GM10847 (cell line): ENCODE results near the gene MYO18B.

Experiments
- POLR2A ChIP-seq: IDR thresholded peaks from 2 replicates; pipeline ENCODE4 v1.6.1; 2011; ENCODE audit not compliant: insufficient read length; ENCODE audit errors: extremely low read depth

Gene MYO18B

DNA sequence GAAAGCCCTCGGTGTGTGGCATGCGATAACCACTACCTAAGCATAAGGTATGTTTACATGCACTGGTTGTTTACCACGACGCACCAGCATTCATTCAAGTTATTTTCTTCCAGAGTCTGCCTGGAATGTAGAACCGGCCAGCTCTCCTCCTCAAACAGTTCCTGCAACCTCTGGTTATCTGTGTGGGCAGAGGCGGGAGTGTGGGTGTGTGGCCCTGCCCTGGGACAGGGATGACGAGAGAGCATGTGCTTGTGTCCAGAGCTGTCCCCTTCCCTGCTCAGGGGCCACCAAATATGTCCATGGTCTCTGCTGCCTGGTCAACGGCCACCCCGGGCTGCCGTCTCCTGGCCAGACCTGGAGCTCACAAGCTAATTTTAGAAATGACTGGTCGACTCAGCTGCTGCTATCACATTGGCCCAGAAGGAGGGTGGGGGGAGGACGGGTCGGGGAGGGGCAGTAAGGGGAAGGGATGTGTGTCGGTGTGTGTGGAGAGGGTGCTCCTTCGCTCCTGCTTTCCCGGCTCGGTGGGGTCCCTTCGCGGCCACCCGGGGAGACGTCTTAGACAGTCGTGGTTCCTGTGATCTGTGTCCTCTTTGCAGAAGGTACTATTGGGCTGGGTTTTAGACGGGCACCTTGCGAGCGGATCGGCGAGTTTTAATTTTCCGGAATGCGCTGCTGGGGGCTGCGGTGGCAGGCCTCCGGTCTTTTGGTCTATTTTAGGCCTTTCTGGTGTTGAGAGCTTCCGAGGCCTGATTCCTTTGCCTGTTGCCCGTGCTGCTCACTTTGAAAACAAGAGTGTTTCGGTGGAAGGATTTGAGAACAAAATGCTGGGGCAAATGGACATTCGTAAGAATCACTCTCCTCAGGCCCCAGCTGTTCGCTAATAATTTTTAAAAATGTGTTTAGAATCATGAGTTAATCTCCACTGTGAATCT is at the start of gene MYO18B:
MYO18B (plus strand) TSS at position 497 of the 935 bp plus-strand sequence. CDS start 18,905 bp downstream, outside the sequence.
- TF ChIP-seq POLR2A, result no peak

DNA sequence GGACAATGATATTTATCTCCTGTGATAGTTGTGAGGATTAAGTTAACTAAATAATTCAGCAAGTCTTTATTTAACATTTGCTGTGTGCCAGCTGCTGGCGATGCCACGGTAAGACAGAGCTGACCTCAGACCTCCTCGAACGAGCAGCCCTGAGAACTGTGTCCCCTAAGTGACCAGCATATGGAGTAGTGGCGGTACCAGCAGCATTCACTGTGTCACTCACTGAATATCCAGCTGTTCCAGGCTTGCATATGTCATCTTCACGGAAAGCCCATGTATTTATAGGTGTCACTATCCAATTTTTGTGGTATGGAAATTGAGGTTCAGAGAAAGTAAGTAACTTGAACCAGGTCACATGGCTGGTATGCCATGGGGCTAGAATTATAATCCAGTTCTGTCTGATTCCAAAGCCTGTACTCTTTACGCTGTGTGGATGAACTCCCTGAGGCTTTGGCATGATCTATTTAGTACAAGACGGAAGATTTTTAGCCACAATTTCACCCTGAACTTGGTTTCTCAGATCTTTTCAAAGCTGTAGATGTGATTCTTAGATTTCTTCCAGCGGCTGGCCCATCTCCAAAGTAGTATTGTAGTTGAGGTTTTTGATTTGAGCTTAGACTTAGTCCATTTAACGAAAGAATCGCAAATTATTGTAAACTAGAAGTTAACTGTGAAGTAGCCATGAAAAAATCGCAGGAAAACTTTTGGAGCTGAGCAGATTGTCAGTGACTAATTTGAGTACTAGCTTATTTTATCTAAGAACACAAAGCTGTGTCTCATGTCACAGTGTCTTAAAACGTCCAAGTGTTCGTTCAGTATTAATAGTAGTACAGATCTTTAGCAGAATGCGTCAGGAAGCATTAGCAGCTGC is 49.4 kb upstream of the MYO18B start:
- TF ChIP-seq POLR2A, result no peak

GRCh38 chr22:25693268-25693565 is 48.8 kb upstream of the MYO18B start:
- TF ChIP-seq POLR2A, result no peak

- TF ChIP-seq POLR2A, result no peak
These were observed 47.6 kb upstream of the MYO18B start for GRCh38 chr22:25694196-25694907.

- no peak for TF ChIP-seq POLR2A
These were observed 46.8 kb upstream of the MYO18B start for GRCh38 chr22:25695146-25695545.

GRCh38 chr22:25696763-25697162 is 45.2 kb upstream of the MYO18B start:
- TF ChIP-seq POLR2A, result no peak

DNA sequence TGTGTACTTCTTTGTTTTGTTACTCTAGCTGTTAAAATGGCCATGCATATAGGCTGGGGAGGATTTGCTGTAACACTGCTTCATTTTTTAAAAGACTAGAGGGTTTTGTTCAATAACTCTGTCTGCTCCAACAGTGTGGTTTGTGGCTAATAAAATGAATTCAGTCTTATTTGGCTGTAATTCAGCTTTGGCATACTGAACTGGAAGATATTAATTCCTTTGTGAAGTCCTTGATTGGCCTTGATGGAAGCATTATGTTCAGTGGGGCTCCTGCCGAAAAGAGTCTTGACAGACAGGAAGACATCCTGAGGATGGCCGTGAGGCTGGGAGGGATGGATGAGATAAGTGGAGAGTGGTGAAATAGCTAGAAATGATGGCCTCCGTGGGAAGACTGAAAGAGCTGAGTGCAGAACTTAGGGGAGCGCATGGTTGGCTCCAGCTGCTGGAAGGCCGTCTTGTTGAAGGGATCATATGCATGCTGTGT is 44.8 kb upstream of the MYO18B start:
- no peak for TF ChIP-seq POLR2A

DNA sequence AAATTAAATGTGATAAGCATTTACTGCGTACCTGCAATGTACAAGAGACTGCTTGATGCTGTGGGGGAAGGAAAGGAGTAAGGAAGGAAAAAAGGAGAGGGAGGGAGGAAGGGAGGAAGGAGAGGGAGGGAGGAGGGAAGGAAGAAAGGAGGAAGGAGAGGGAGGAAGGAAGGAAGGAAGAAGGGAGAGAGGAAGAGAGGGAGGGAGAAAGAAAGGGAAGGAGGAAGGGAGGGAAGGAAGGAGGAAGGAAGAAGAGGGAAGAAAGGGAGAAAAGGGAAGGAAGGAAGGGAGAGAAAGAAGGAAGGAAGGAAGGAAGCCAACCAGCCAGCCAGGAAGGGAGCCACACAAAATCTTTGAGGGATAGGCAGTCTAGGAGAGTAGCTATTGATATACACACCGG is 44.0 kb upstream of the MYO18B start:
- TF ChIP-seq POLR2A, result no peak

- TF ChIP-seq POLR2A, result no peak
These were observed 43.5 kb upstream of the MYO18B start for GRCh38 chr22:25698461-25698860.

DNA sequence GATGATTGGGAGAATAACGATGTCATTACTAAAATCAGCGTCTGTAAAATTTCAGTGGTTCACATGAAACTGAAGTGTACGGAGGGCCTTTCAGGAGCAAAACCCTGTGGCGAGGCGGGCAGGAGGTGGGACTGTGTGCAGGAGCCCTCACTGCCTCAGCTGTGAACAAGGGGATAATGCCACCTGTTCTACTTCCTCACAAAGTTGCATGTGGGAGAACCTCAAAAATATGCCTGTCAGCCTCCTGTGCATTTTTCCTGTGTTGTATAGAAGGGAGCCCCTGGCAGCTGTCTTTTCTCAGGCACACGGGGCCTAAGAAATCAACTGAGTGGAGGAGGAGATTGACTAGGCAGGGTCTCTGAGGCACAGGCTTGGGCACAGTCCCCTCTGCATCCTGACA is 43.0 kb upstream of the MYO18B start:
- no peak for TF ChIP-seq POLR2A

DNA sequence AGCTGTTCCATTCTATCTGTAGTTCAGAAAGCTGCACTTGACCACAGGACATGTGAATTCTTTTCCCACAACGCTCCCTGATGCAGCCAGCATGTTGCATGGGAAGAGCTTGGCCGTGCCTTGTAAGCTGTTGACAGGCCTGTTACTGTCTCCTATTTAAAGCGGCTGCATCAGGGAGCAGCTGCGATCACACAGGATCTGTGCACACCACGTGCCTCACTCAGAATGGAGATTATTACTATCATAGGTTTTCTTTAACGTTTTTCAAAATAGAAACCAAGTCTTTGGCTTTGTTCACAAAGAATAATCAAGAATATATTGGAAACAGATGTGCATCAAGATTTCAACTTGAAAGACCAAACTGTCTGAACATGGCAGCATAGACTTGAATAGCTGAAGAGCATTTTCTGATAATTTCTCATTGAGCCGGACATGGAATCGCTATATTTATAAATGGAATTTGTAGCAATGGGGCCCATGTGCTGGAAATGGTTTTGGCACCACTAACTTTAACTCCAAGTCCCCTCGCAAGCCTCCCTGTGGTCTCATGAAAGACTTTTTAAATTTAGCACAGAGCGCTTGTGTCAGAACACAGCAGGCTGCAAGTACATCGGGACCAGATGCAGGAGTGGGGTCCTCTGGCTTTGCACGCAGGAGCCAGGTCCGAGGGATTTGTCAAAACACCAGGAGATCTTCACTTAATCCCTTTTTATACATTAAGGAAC is 40.8 kb upstream of the MYO18B start:
- TF ChIP-seq POLR2A, result no peak

DNA sequence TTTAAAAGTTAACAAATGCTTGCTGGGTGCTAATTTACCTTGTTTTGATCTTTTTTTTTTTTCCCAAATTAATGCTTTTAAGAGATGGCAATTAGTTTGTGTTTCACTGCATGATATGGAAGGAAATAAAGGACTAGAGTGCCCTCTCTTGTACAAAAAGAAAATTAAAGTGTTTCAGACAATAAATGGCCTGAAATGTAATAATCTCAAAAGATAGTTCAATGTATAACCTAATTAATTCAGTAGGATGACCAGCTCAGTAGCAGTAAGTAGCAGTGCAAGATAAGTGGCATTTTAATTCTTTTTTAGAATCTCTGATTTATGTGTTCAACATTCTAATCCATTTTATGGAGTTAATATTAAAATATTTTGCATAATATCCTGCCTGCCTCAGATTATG is 39.9 kb upstream of the MYO18B start:
- no peak for TF ChIP-seq POLR2A

DNA sequence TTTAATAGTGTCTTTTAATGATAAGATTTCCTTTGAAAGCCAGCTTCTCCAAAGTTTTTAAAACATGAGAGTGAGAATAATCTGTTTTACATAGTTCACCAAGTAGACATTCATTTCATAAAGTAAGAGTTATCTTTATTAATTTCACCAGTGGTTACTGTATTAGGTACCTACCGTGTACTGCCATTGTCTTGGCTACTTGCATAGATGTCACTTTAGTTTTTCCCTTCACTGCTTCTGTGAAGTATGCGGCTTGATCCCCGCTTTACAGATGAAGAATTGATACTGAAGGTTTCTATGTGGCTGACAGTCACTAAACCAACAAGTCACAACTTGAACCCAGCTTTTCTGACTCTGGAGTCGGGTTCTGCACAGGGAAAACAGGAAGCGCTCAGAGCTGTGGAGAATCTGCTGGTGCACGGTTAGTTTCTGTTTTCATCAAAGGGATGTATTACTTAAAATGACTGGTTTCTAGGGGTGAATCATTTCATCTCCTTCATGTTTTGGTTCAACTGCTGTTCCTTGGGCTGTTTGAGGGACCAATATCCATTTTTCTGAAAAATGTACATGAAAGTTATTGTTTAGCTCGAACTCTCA is 39.3 kb upstream of the MYO18B start:
- TF ChIP-seq POLR2A, result no peak

DNA sequence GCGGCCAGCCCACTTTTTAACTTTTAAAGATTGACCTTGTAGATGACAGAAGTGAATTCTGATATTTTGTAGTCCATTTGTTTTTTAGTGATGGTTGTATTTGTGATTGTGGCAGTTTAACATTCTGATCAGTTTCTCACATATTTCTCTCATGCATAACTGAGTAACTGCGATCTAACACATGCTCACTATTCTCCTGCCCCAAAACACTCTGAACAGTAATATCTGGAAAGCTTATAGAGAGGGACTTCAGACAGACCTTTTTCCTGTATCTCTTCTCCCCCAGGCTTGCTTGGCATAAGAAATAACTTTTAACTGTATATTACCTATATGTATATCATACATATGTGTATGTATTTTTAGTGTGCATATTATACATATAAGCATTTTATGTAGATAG is 37.3 kb upstream of the MYO18B start:
- no peak for TF ChIP-seq POLR2A

GRCh38 chr22:25706197-25706596 is 35.8 kb upstream of the MYO18B start:
- no peak for TF ChIP-seq POLR2A

DNA sequence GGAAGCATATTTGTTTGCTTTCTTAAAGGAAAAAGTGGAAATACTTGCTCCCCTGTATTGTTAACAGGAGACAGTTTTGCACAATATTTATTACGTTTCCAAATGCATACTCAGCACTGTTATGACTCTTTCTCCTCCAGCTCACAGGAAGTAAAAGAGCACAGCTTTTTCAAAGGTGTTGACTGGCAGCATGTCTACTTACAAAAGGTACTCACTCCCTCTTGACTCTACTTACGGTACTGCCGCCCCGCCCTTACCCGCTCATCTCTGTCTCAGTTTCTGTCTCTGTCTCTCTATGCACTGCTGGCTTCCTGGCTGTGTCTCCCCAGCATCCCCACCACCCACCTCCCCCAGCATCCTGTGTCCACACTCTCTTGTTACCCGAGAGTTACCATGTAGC is 32.2 kb upstream of the MYO18B start:
- TF ChIP-seq POLR2A, result no peak
